Measurements from ENCODE around the gene ACTRT3.

Gene ACTRT3

DNA sequence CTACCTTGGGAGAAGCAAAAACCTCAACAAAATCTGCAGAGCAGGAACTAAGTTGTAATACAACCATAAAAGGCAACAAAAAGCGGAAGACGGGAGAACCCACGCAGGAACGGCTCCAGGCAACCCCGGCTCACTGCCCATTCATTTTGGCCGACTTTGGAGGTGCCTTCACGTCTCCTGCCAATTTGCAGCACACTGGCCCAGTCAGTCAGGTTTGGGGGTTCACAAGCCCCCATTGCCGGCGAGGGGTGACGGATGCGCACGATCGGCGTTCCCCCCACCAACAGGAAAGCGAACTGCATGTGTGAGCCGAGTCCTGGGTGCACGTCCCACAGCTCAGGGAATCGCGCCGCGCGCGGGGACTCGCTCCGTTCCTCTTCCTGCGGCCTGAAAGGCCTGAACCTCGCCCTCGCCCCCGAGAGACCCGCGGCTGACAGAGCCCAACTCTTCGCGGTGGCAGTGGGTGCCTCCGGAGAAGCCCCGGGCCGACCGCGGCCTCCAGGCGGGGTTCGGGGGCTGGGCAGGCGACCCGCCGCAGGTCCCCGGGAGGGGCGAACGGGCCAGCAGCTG, 5.0 kb downstream of the ACTRT3 start (continued):
- TF ChIP-seq, protein P1, sequence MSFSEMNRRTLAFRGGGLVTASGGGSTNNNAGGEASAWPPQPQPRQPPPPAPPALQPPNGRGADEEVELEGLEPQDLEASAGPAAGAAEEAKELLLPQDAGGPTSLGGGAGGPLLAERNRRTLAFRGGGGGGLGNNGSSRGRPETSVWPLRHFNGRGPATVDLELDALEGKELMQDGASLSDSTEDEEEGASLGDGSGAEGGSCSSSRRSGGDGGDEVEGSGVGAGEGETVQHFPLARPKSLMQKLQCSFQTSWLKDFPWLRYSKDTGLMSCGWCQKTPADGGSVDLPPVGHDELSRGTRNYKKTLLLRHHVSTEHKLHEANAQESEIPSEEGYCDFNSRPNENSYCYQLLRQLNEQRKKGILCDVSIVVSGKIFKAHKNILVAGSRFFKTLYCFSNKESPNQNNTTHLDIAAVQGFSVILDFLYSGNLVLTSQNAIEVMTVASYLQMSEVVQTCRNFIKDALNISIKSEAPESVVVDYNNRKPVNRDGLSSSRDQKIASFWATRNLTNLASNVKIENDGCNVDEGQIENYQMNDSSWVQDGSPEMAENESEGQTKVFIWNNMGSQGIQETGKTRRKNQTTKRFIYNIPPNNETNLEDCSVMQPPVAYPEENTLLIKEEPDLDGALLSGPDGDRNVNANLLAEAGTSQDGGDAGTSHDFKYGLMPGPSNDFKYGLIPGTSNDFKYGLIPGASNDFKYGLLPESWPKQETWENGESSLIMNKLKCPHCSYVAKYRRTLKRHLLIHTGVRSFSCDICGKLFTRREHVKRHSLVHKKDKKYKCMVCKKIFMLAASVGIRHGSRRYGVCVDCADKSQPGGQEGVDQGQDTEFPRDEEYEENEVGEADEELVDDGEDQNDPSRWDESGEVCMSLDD (tag by site-specific recombination; IDR thresholded peaks at IDR 0.05), result peak; percentile 89
- TF ChIP-seq ZBTB17 (tag by site-specific recombination; IDR thresholded peaks at IDR 0.05), result peak; percentile 83
- peak; percentile 92 for TF ChIP-seq ZNF335 (tag by site-specific recombination; conservative IDR thresholded peaks at IDR 0.05)
- peak; percentile 76 for TF ChIP-seq ZNF501 (tag by site-specific recombination; IDR thresholded peaks at IDR 0.05)
- TF ChIP-seq, protein P2, sequence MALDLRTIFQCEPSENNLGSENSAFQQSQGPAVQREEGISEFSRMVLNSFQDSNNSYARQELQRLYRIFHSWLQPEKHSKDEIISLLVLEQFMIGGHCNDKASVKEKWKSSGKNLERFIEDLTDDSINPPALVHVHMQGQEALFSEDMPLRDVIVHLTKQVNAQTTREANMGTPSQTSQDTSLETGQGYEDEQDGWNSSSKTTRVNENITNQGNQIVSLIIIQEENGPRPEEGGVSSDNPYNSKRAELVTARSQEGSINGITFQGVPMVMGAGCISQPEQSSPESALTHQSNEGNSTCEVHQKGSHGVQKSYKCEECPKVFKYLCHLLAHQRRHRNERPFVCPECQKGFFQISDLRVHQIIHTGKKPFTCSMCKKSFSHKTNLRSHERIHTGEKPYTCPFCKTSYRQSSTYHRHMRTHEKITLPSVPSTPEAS (tag by site-specific recombination; IDR thresholded peaks at IDR 0.05), result no peak
- TF ChIP-seq ZBTB7A (tag by site-specific recombination; IDR thresholded peaks at IDR 0.05; ENCODE audit: low read depth), result peak; percentile 73; the same call in 1 of the 2 replicates

DNA sequence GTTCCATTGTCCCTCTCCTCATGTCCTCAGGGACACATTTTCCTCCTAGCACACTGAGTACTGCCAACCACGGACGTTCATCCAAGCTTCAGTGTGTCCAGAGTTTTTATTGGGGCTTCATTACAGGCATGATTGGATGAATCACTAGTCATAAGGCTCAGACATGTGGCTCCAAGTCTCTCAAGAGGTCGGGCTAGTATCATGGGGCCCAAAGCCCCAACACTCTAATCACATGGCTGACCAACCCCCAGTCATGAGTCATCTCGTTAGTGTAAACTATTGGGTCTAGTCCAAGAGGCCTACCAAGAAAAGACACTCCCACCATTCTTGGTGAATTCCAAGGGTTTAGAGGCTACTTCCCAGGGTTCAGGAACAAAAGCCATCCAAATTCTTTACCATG, 8.9 kb downstream of the ACTRT3 start:
- H3K4me3 ChIP-seq (ENCODE audit: low read depth, low read length), result no peak overlapping the region
- H3K4me1 ChIP-seq (ENCODE audit: control insufficient read depth, insufficient read depth, low read length), result no peaks in the 10 kb centered on the region
- TF ChIP-seq, protein P3, sequence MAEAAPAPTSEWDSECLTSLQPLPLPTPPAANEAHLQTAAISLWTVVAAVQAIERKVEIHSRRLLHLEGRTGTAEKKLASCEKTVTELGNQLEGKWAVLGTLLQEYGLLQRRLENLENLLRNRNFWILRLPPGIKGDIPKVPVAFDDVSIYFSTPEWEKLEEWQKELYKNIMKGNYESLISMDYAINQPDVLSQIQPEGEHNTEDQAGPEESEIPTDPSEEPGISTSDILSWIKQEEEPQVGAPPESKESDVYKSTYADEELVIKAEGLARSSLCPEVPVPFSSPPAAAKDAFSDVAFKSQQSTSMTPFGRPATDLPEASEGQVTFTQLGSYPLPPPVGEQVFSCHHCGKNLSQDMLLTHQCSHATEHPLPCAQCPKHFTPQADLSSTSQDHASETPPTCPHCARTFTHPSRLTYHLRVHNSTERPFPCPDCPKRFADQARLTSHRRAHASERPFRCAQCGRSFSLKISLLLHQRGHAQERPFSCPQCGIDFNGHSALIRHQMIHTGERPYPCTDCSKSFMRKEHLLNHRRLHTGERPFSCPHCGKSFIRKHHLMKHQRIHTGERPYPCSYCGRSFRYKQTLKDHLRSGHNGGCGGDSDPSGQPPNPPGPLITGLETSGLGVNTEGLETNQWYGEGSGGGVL (tag by site-specific recombination; IDR thresholded peaks at IDR 0.05), result 0 out of 2 replicates have a peak, but pooled peaks have one; percentile 15
- TF ChIP-seq SETDB1 (IDR thresholded peaks at IDR 0.05; ENCODE audit: insufficient read length, low read length) (peak; percentile 45), ZNF837 (tag by site-specific recombination; IDR thresholded peaks at IDR 0.05) (no peak), ZNF658 (tag by site-specific recombination; IDR thresholded peaks at IDR 0.05) (no peak), ZNF654 (tag by site-specific recombination; IDR thresholded peaks at IDR 0.05; ENCODE audit: low read depth) (no peak), ZBTB8A (tag by site-specific recombination; IDR thresholded peaks at IDR 0.05) (no peak), TRIM28 (IDR thresholded peaks at IDR 0.05; ENCODE audit: borderline replicate concordance, low read length) (no peak), ZNF211 (tag by site-specific recombination; IDR thresholded peaks at IDR 0.05; ENCODE audit: low read depth) (no peak), ZBTB21 (tag by site-specific recombination; IDR thresholded peaks at IDR 0.05) (peak; percentile 33; the same call in 1 of the 2 replicates), GFI1B (tag by site-specific recombination; IDR thresholded peaks at IDR 0.05) (no peak), ZNF677 (tag by site-specific recombination; IDR thresholded peaks at IDR 0.05) (no peak), ZNF555 (tag by site-specific recombination; conservative IDR thresholded peaks at IDR 0.05) (no peak), ZNF558 (tag by site-specific recombination; IDR thresholded peaks at IDR 0.05) (peak; percentile 65), SP2 (tag by site-specific recombination; IDR thresholded peaks at IDR 0.05) (peak; percentile 12; the same call in 1 of the 2 replicates)
- TF ChIP-seq, protein P4, sequence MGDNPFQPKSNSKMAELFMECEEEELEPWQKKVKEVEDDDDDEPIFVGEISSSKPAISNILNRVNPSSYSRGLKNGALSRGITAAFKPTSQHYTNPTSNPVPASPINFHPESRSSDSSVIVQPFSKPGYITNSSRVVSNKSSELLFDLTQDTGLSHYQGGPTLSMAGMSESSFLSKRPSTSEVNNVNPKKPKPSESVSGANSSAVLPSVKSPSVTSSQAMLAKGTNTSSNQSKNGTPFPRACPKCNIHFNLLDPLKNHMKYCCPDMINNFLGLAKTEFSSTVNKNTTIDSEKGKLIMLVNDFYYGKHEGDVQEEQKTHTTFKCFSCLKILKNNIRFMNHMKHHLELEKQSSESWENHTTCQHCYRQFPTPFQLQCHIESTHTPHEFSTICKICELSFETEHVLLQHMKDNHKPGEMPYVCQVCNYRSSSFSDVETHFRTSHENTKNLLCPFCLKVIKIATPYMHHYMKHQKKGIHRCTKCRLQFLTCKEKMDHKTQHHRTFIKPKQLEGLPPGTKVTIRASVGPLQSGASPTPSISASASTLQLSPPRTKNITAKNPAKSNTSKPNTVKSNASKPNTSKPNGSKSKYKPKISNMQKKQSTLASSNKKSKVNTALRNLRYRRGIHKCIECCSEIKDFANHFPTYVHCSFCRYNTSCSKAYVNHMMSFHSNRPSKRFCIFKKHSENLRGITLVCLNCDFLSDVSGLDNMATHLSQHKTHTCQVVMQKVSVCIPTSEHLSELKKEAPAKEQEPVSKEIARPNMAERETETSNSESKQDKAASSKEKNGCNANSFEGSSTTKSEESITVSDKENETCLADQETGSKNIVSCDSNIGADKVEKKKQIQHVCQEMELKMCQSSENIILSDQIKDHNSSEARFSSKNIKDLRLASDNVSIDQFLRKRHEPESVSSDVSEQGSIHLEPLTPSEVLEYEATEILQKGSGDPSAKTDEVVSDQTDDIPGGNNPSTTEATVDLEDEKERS (tag by site-specific recombination; IDR thresholded peaks at IDR 0.05), result 0 out of 2 replicates have a peak, but pooled peaks have one; percentile 42
- no peaks in the 10 kb centered on the region for H3K36me3 ChIP-seq (ENCODE audit: control insufficient read depth in 2 of 2, insufficient read depth in 1 of 2, low read length in 2 of 2)
- POLR2A ChIA-PET, result no interaction called here
- H3K9me3 ChIP-seq (ENCODE audit: control insufficient read depth, insufficient read depth, low read depth, low read length), result no peaks in the 10 kb centered on the region
- no peak overlapping the region for H3K27ac ChIP-seq (ENCODE audit: extremely low read depth, low read depth, low read length)
- CTCF ChIA-PET, result interaction anchor here (0.6 kb wide), 1 partner anchor 9 kb away, joined by 3 read pairs; the partner anchor contains the start of gene ACTRT3

Data from HEK293 (cell line).